ENCODE measurements around the gene RGCC.
A peak's percentile ranks its signal among the peaks of the same experiment; 100 is the strongest.

RGCC gene

GRCh38 chr13:41487222-41487621, 29.9 kb downstream of the RGCC start:
- H3K27me3 ChIP-seq (ENCODE audit: low read depth), result no peaks in the 10 kb centered on the region
- H3K9me3 ChIP-seq, result no peaks in the 10 kb centered on the region
- no peak for DNase-seq (ENCODE audit: low spot score in 2 of 2)
- in situ Hi-C loops (cut with MboI; ENCODE audit: low sequenced_read_pairs), result no loop called here
- H3K36me3 ChIP-seq (replicated peaks), result no peaks in the 10 kb centered on the region
- H3K4me1 ChIP-seq, result no peaks in the 10 kb centered on the region
- H3K4me3 ChIP-seq, result no peak overlapping the region

DNA sequence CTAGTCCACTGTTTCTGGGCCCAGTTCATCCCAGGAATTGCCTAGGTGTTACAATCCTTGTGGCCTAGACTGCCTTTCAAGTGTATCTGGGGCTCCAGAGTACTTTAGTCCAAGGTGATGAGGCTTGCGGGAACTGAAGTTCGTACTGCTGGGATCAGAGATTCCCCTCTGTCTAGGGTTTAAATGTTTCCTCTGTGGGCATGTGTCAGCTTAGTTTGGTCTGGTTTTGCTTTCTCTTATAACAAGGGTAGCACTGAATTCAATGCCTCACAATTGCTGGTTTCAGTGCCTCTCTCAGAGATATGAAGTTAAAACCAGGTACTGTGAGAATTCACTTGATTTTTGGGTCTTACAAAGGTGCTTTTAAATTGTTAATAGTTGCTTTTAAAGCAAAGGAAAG, 30.8 kb downstream of the RGCC start:
- no peak for DNase-seq (ENCODE audit: low spot score in 2 of 2)
- Histone ChIP-seq H3K27me3 (ENCODE audit: low read depth) (no peaks in the 10 kb centered on the region), H3K9me3 (no peaks in the 10 kb centered on the region), H3K4me3 (no peak overlapping the region), H3K4me1 (no peaks in the 10 kb centered on the region), H3K36me3 (replicated peaks) (no peaks in the 10 kb centered on the region)
- in situ Hi-C loops (cut with MboI; ENCODE audit: low sequenced_read_pairs), result no loop called here

- H3K4me1 ChIP-seq, result peaks cover 7% of the 10 kb centered on the region
- H3K27me3 ChIP-seq (ENCODE audit: low read depth), result no peaks in the 10 kb centered on the region
- no peak for DNase-seq (ENCODE audit: low spot score in 2 of 2)
- H3K36me3 ChIP-seq (replicated peaks), result no peaks in the 10 kb centered on the region
- no peaks in the 10 kb centered on the region for H3K9me3 ChIP-seq
- in situ Hi-C loops (cut with MboI; ENCODE audit: low sequenced_read_pairs), result no loop called here
- no peak overlapping the region for H3K4me3 ChIP-seq
Observed at GRCh38 chr13:41490371-41491015, 33.1 kb downstream of the RGCC start.

- Histone ChIP-seq H3K4me3 (no peak overlapping the region), H3K9me3 (no peaks in the 10 kb centered on the region), H3K36me3 (replicated peaks) (no peaks in the 10 kb centered on the region), H3K27me3 (ENCODE audit: low read depth) (no peaks in the 10 kb centered on the region), H3K4me1 (peaks cover 9% of the 10 kb centered on the region)
- in situ Hi-C loops (cut with MboI; ENCODE audit: low sequenced_read_pairs), result no loop called here
- DNase-seq (ENCODE audit: low spot score in 2 of 2), result no peak
Observed at GRCh38 chr13:41491436-41491835, 34.1 kb downstream of the RGCC start.

- in situ Hi-C loops (cut with MboI; ENCODE audit: low sequenced_read_pairs), result no loop called here
- Histone ChIP-seq H3K4me3 (no peak overlapping the region), H3K4me1 (peaks cover 9% of the 10 kb centered on the region), H3K36me3 (replicated peaks) (no peaks in the 10 kb centered on the region), H3K9me3 (no peaks in the 10 kb centered on the region), H3K27me3 (ENCODE audit: low read depth) (no peaks in the 10 kb centered on the region)
- no peak for DNase-seq (ENCODE audit: low spot score in 2 of 2)
Observed at GRCh38 chr13:41492432-41493260, 35.3 kb downstream of the RGCC start.

GRCh38 chr13:41494202-41494601, 36.9 kb downstream of the RGCC start:
- no peak for DNase-seq (ENCODE audit: low spot score in 2 of 2)
- Histone ChIP-seq H3K27me3 (ENCODE audit: low read depth) (no peaks in the 10 kb centered on the region), H3K36me3 (replicated peaks) (no peaks in the 10 kb centered on the region), H3K4me3 (no peak overlapping the region), H3K4me1 (peaks cover 9% of the 10 kb centered on the region), H3K9me3 (no peaks in the 10 kb centered on the region)
- in situ Hi-C loops (cut with MboI; ENCODE audit: low sequenced_read_pairs), result no loop called here

DNA sequence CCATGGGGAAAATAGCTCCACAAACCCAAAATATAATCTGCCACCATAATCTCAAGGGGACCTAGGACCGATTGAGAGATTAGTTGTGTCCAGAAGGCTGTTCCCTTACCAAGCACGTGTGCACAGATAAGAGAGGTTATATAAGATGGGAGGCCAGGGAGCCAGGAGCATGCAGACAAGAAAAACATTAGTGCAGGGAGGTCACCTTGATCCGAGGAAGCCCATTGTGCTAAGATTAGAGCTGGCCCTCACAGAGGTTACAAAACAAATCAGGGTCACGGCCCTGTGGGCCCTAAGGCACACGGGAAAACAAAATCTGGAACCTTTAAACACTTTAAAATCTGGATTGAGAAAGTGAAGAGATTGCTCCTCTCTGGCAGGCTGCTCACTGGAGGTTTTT, 37.7 kb downstream of the RGCC start:
- Histone ChIP-seq H3K36me3 (replicated peaks) (no peaks in the 10 kb centered on the region), H3K9me3 (no peaks in the 10 kb centered on the region), H3K4me1 (peaks cover 9% of the 10 kb centered on the region), H3K27me3 (ENCODE audit: low read depth) (no peaks in the 10 kb centered on the region), H3K4me3 (no peak overlapping the region)
- in situ Hi-C loops (cut with MboI; ENCODE audit: low sequenced_read_pairs), result no loop called here
- DNase-seq (ENCODE audit: low spot score in 2 of 2), result peak in 1 of 2 experiments; percentile 19

GRCh38 chr13:41496420-41497234, 39.3 kb downstream of the RGCC start:
- in situ Hi-C loops (cut with MboI; ENCODE audit: low sequenced_read_pairs), result no loop called here
- Histone ChIP-seq H3K4me3 (no peak overlapping the region), H3K27me3 (ENCODE audit: low read depth) (no peaks in the 10 kb centered on the region), H3K9me3 (no peaks in the 10 kb centered on the region), H3K4me1 (peaks cover 9% of the 10 kb centered on the region), H3K36me3 (replicated peaks) (no peaks in the 10 kb centered on the region)
- no peak for DNase-seq (ENCODE audit: low spot score in 2 of 2)

- in situ Hi-C loops (cut with MboI; ENCODE audit: low sequenced_read_pairs), result no loop called here
- H3K9me3 ChIP-seq, result no peaks in the 10 kb centered on the region
- no peak for DNase-seq (ENCODE audit: low spot score in 2 of 2)
- peaks cover 9% of the 10 kb centered on the region for H3K4me1 ChIP-seq
- no peaks in the 10 kb centered on the region for H3K36me3 ChIP-seq (replicated peaks)
- no peaks in the 10 kb centered on the region for H3K27me3 ChIP-seq (ENCODE audit: low read depth)
- H3K4me3 ChIP-seq, result no peak overlapping the region
Observed at GRCh38 chr13:41497436-41497835, 40.1 kb downstream of the RGCC start.

- peaks cover 9% of the 10 kb centered on the region for H3K4me1 ChIP-seq
- no peaks in the 10 kb centered on the region for H3K27me3 ChIP-seq (ENCODE audit: low read depth)
- no peak for DNase-seq (ENCODE audit: low spot score in 2 of 2)
- no peak overlapping the region for H3K4me3 ChIP-seq
- H3K36me3 ChIP-seq (replicated peaks), result no peaks in the 10 kb centered on the region
- in situ Hi-C loops (cut with MboI; ENCODE audit: low sequenced_read_pairs), result no loop called here
- H3K9me3 ChIP-seq, result no peaks in the 10 kb centered on the region; the same call in 1 of the 2 replicates
Observed at GRCh38 chr13:41499452-41499851, 42.1 kb downstream of the RGCC start.

DNA sequence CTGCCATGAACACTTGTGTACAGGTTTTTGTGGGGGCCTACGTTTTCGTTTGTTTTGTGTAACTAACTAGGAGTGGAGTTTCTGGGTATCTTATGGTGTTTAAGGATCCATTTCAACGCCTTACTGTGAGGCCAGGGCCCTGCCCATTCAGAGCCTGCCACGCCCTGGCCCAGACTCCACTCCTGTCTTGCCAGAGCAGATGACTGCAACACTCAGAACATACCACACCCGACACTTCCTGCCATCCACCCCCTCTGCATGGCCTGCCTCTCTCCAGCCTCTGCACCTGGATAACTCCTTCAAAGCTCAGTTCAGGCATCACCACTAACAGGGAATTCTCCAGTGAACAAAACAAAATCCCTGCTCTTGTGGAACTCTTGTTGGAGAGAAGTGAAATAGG, 43.2 kb downstream of the RGCC start:
- Histone ChIP-seq H3K9me3 (no peaks in the 10 kb centered on the region; the same call in 1 of the 2 replicates), H3K27me3 (ENCODE audit: low read depth) (no peaks in the 10 kb centered on the region), H3K4me3 (no peak overlapping the region), H3K4me1 (peaks cover 2% of the 10 kb centered on the region), H3K36me3 (replicated peaks) (no peaks in the 10 kb centered on the region)
- in situ Hi-C loops (cut with MboI; ENCODE audit: low sequenced_read_pairs), result no loop called here
- DNase-seq (ENCODE audit: low spot score in 2 of 2), result no peak

GRCh38 chr13:41501281-41501680, 43.9 kb downstream of the RGCC start:
- Histone ChIP-seq H3K4me1 (no peaks in the 10 kb centered on the region), H3K36me3 (replicated peaks) (no peaks in the 10 kb centered on the region), H3K9me3 (no peaks in the 10 kb centered on the region; the same call in 1 of the 2 replicates), H3K27me3 (ENCODE audit: low read depth) (no peaks in the 10 kb centered on the region), H3K4me3 (no peak overlapping the region)
- in situ Hi-C loops (cut with MboI; ENCODE audit: low sequenced_read_pairs), result no loop called here
- no peak for DNase-seq (ENCODE audit: low spot score in 2 of 2)

DNA sequence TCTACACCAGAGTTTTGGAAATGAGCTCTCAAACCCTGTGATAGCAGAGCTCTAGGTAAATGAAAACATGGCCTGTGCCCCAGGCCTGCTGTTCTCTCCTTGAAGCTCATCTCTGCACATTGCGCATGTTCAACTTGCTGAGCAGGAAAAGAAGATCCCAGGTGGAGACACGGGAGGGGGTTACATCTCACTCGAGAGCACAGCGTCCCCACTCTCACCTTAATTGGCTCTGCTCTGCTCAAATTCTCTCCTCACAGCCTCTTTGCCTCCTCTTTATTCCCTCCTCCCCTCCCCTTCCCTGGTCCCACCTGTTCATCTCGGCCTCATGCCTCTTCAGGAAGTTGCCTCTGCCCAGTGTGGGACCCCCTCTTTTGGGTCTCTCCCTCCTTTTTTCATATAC, 44.7 kb downstream of the RGCC start:
- H3K9me3 ChIP-seq, result no peaks in the 10 kb centered on the region; the same call in 1 of the 2 replicates
- H3K27me3 ChIP-seq (ENCODE audit: low read depth), result no peaks in the 10 kb centered on the region
- no peak overlapping the region for H3K4me3 ChIP-seq
- in situ Hi-C loops (cut with MboI; ENCODE audit: low sequenced_read_pairs), result no loop called here
- H3K36me3 ChIP-seq (replicated peaks), result no peaks in the 10 kb centered on the region
- no peaks in the 10 kb centered on the region for H3K4me1 ChIP-seq
- no peak for DNase-seq (ENCODE audit: low spot score in 2 of 2)

DNA sequence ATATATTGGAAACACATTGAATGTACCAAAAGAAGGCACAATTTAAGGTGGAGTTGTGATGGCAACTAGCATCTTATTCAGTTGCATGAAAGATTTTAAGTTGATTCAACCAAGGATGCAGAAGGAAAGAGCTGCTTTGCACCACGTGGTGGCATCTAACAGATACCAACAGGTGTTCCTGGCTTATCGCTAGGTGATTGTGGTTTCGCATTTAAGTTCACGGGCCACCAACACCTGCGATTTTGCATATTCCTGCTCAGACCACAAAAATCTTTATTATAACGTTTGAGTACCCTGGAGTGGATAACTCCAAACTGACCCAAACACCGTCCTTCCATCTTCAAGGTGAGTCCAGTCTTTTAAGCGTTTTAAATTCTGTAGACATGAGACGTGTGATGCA, 45.3 kb downstream of the RGCC start:
- H3K9me3 ChIP-seq, result no peaks in the 10 kb centered on the region; the same call in 1 of the 2 replicates
- H3K4me1 ChIP-seq, result no peaks in the 10 kb centered on the region
- no peak overlapping the region for H3K4me3 ChIP-seq
- no peaks in the 10 kb centered on the region for H3K27me3 ChIP-seq (ENCODE audit: low read depth)
- H3K36me3 ChIP-seq (replicated peaks), result no peaks in the 10 kb centered on the region
- in situ Hi-C loops (cut with MboI; ENCODE audit: low sequenced_read_pairs), result no loop called here
- no peak for DNase-seq (ENCODE audit: low spot score in 2 of 2)
